ENCODE measurements around the gene TSPAN14.

The TSPAN14 gene

GRCh38 chr10:80498078-80498832 lies 44.1 kb downstream of the TSPAN14 start:
- Histone ChIP-seq H3K4me1 (ENCODE audit: insufficient read depth, low read length) (peaks cover 16% of the 10 kb centered on the region), H3K9me3 (ENCODE audit: insufficient read depth, low read depth, low read length) (no peaks in the 10 kb centered on the region), H3K4me3 (ENCODE audit: low read length) (no peak overlapping the region), H3K27me3 (ENCODE audit: insufficient read depth, low read length) (no peaks in the 10 kb centered on the region), H3K36me3 (ENCODE audit: insufficient read depth, low read depth, low read length) (peaks cover 22% of the 10 kb centered on the region), H3K9ac (ENCODE audit: low read depth, low read length) (no peak overlapping the region), H3K27ac (ENCODE audit: low read length) (no peak overlapping the region)

- no peaks in the 10 kb centered on the region for H3K9me3 ChIP-seq (ENCODE audit: insufficient read depth, low read depth, low read length)
- no peaks in the 10 kb centered on the region for H3K27me3 ChIP-seq (ENCODE audit: insufficient read depth, low read length)
- peaks cover 22% of the 10 kb centered on the region for H3K4me1 ChIP-seq (ENCODE audit: insufficient read depth, low read length)
- no peak overlapping the region for H3K4me3 ChIP-seq (ENCODE audit: low read length)
- H3K27ac ChIP-seq (ENCODE audit: low read length): no peak overlapping the region
- H3K36me3 ChIP-seq (ENCODE audit: insufficient read depth, low read depth, low read length): peaks cover 14% of the 10 kb centered on the region
- H3K9ac ChIP-seq (ENCODE audit: low read depth, low read length): no peak overlapping the region
Observed at GRCh38 chr10:80498833-80499741, 45.0 kb downstream of the TSPAN14 start.

- Histone ChIP-seq H3K9me3 (ENCODE audit: insufficient read depth, low read depth, low read length) (no peaks in the 10 kb centered on the region), H3K36me3 (ENCODE audit: insufficient read depth, low read depth, low read length) (no peaks in the 10 kb centered on the region), H3K9ac (ENCODE audit: low read depth, low read length) (no peak overlapping the region), H3K4me3 (ENCODE audit: low read length) (no peak overlapping the region), H3K4me1 (ENCODE audit: insufficient read depth, low read length) (peaks cover 31% of the 10 kb centered on the region), H3K27me3 (ENCODE audit: insufficient read depth, low read length) (no peaks in the 10 kb centered on the region), H3K27ac (ENCODE audit: low read length) (no peak overlapping the region)
Observed at GRCh38 chr10:80500572-80501380, 46.7 kb downstream of the TSPAN14 start.

- H3K27ac ChIP-seq (ENCODE audit: low read length): no peak overlapping the region
- H3K9ac ChIP-seq (ENCODE audit: low read depth, low read length): no peak overlapping the region
- H3K27me3 ChIP-seq (ENCODE audit: insufficient read depth, low read length): no peaks in the 10 kb centered on the region
- H3K36me3 ChIP-seq (ENCODE audit: insufficient read depth, low read depth, low read length): no peaks in the 10 kb centered on the region
- H3K4me3 ChIP-seq (ENCODE audit: low read length): no peak overlapping the region
- H3K4me1 ChIP-seq (ENCODE audit: insufficient read depth, low read length): peaks cover 31% of the 10 kb centered on the region
- H3K9me3 ChIP-seq (ENCODE audit: insufficient read depth, low read depth, low read length): no peaks in the 10 kb centered on the region
Observed at GRCh38 chr10:80501381-80501912, 47.3 kb downstream of the TSPAN14 start.

GRCh38 chr10:80501913-80502521 lies 47.9 kb downstream of the TSPAN14 start:
- peaks cover 31% of the 10 kb centered on the region for H3K4me1 ChIP-seq (ENCODE audit: insufficient read depth, low read length)
- H3K9me3 ChIP-seq (ENCODE audit: insufficient read depth, low read depth, low read length): no peaks in the 10 kb centered on the region
- no peaks in the 10 kb centered on the region for H3K36me3 ChIP-seq (ENCODE audit: insufficient read depth, low read depth, low read length)
- H3K9ac ChIP-seq (ENCODE audit: low read depth, low read length): no peak overlapping the region
- no peak overlapping the region for H3K27ac ChIP-seq (ENCODE audit: low read length)
- H3K4me3 ChIP-seq (ENCODE audit: low read length): no peak overlapping the region
- no peaks in the 10 kb centered on the region for H3K27me3 ChIP-seq (ENCODE audit: insufficient read depth, low read length)

GRCh38 chr10:80502621-80503583 lies 48.8 kb downstream of the TSPAN14 start:
- H3K9me3 ChIP-seq (ENCODE audit: insufficient read depth, low read depth, low read length): no peaks in the 10 kb centered on the region
- H3K27ac ChIP-seq (ENCODE audit: low read length): no peak overlapping the region
- H3K36me3 ChIP-seq (ENCODE audit: insufficient read depth, low read depth, low read length): no peaks in the 10 kb centered on the region
- H3K4me1 ChIP-seq (ENCODE audit: insufficient read depth, low read length): peaks cover 31% of the 10 kb centered on the region
- H3K4me3 ChIP-seq (ENCODE audit: low read length): no peak overlapping the region
- H3K9ac ChIP-seq (ENCODE audit: low read depth, low read length): no peak overlapping the region
- no peaks in the 10 kb centered on the region for H3K27me3 ChIP-seq (ENCODE audit: insufficient read depth, low read length)

GRCh38 chr10:80503584-80504157 lies 49.6 kb downstream of the TSPAN14 start:
- peaks cover 3% of the 10 kb centered on the region; the same call in 1 of the 2 replicates for H3K36me3 ChIP-seq (ENCODE audit: insufficient read depth, low read depth, low read length)
- no peaks in the 10 kb centered on the region for H3K9me3 ChIP-seq (ENCODE audit: insufficient read depth, low read depth, low read length)
- peaks cover 26% of the 10 kb centered on the region for H3K4me1 ChIP-seq (ENCODE audit: insufficient read depth, low read length)
- no peak overlapping the region for H3K27ac ChIP-seq (ENCODE audit: low read length)
- no peak overlapping the region for H3K4me3 ChIP-seq (ENCODE audit: low read length)
- no peak overlapping the region for H3K9ac ChIP-seq (ENCODE audit: low read depth, low read length)
- no peaks in the 10 kb centered on the region for H3K27me3 ChIP-seq (ENCODE audit: insufficient read depth, low read length)

GRCh38 chr10:80504158-80504811 lies 50.2 kb downstream of the TSPAN14 start:
- no peaks in the 10 kb centered on the region for H3K9me3 ChIP-seq (ENCODE audit: insufficient read depth, low read depth, low read length)
- no peak overlapping the region for H3K27ac ChIP-seq (ENCODE audit: low read length)
- H3K9ac ChIP-seq (ENCODE audit: low read depth, low read length): no peak overlapping the region
- no peak overlapping the region for H3K4me3 ChIP-seq (ENCODE audit: low read length)
- H3K4me1 ChIP-seq (ENCODE audit: insufficient read depth, low read length): peaks cover 22% of the 10 kb centered on the region
- peaks cover 9% of the 10 kb centered on the region; the same call in 1 of the 2 replicates for H3K36me3 ChIP-seq (ENCODE audit: insufficient read depth, low read depth, low read length)
- H3K27me3 ChIP-seq (ENCODE audit: insufficient read depth, low read length): no peaks in the 10 kb centered on the region

GRCh38 chr10:80504897-80505465 lies 50.9 kb downstream of the TSPAN14 start:
- Histone ChIP-seq H3K4me3 (ENCODE audit: low read length) (no peak overlapping the region), H3K36me3 (ENCODE audit: insufficient read depth, low read depth, low read length) (peaks cover 13% of the 10 kb centered on the region; the same call in 1 of the 2 replicates), H3K9ac (ENCODE audit: low read depth, low read length) (0 out of 2 replicates have a peak overlapping the region, but pooled peaks have one; percentile 22), H3K4me1 (ENCODE audit: insufficient read depth, low read length) (peaks cover 22% of the 10 kb centered on the region), H3K27me3 (ENCODE audit: insufficient read depth, low read length) (no peaks in the 10 kb centered on the region), H3K9me3 (ENCODE audit: insufficient read depth, low read depth, low read length) (no peaks in the 10 kb centered on the region), H3K27ac (ENCODE audit: low read length) (no peak overlapping the region)
